ENCODE results near the gene ACSBG1. TPM values are rescaled to one million over a fixed set of nuclear protein-coding genes. Genes with fewer than 3 reads are reported as not detected.

ACSBG1 gene
- total and polyA plus RNA-seq, 4 experiments from 2014 or later = not detected

- no peaks in the 10 kb centered on the region for H3K4me1 Mint-ChIP-seq
- no peak overlapping the region for H3K4me3 Mint-ChIP-seq
- CTCF ChIA-PET (ENCODE audit: partially characterized antibody) = no interaction called here
These were observed 21.6 kb downstream of the ACSBG1 start for GRCh38 chr15:78212546-78213424.

GRCh38 chr15:78212008-78212407 lies 22.4 kb downstream of the ACSBG1 start:
- Mint-ChIP-seq H3K27me3 (peaks cover 3 to 12% of the 10 kb centered on the region in 2 donors), H3K9me3 (no peaks in the 10 kb centered on the region), H3K27ac (no peak overlapping the region), H3K36me3 (no peaks in the 10 kb centered on the region), H3K4me1 (no peaks in the 10 kb centered on the region), H3K4me3 (no peak overlapping the region)
- intact Hi-C loops (cut with micrococcal nuclease) = no loop called here
- H3K27ac ChIP-seq (ENCODE audit: low read depth, low read length) = no peak overlapping the region
- CTCF ChIA-PET (ENCODE audit: partially characterized antibody) = interaction anchor here (1.4 kb wide), 1 partner anchor 302 kb away, joined by 3 read pairs; no protein-coding TSS in a partner anchor
- POLR2A ChIA-PET (ENCODE audit: partially characterized antibody) = no interaction called here
- H3K4me3 ChIP-seq (ENCODE audit: low read length in 2 of 2) = no peak overlapping the region
- no peak for DNase-seq
- no peaks in the 10 kb centered on the region for H3K27me3 ChIP-seq (ENCODE audit: insufficient read depth, low read length)
- H3K36me3 ChIP-seq (ENCODE audit: insufficient read depth, low read length) = no peaks in the 10 kb centered on the region
- H3K4me1 ChIP-seq (ENCODE audit: insufficient read depth, low read length) = no peaks in the 10 kb centered on the region
- H3K9me3 ChIP-seq (ENCODE audit: control insufficient read depth in 1 of 2, low read length in 2 of 2) = no peaks in the 10 kb centered on the region

More at GRCh38 chr15:78212546-78213424, 21.6 kb downstream of the ACSBG1 start:
- H3K27me3 Mint-ChIP-seq = peaks cover 3 to 12% of the 10 kb centered on the region in 2 donors
- Histone ChIP-seq H3K36me3 (ENCODE audit: insufficient read depth, low read length) (no peaks in the 10 kb centered on the region), H3K27ac (ENCODE audit: low read depth, low read length) (no peak overlapping the region), H3K27me3 (ENCODE audit: insufficient read depth, low read length) (no peaks in the 10 kb centered on the region), H3K9me3 (ENCODE audit: control insufficient read depth in 1 of 2, low read length in 2 of 2) (no peaks in the 10 kb centered on the region), H3K4me1 (ENCODE audit: insufficient read depth, low read length) (no peaks in the 10 kb centered on the region), H3K4me3 (ENCODE audit: low read length in 2 of 2) (no peak overlapping the region)
- intact Hi-C loops (cut with micrococcal nuclease) = no loop called here
- no peaks in the 10 kb centered on the region for H3K9me3 Mint-ChIP-seq
- POLR2A ChIA-PET (ENCODE audit: partially characterized antibody) = no interaction called here
- no peak overlapping the region for H3K27ac Mint-ChIP-seq
- no peaks in the 10 kb centered on the region for H3K36me3 Mint-ChIP-seq
- no peak for DNase-seq

GRCh38 chr15:78211189-78211921 lies 23.0 kb downstream of the ACSBG1 start:
- no peaks in the 10 kb centered on the region for H3K9me3 Mint-ChIP-seq
- H3K36me3 Mint-ChIP-seq = no peaks in the 10 kb centered on the region
- intact Hi-C loops (cut with micrococcal nuclease) = no loop called here
- no peak for DNase-seq
- H3K4me1 Mint-ChIP-seq = no peaks in the 10 kb centered on the region
- H3K4me1 ChIP-seq (ENCODE audit: insufficient read depth, low read length) = no peaks in the 10 kb centered on the region
- ChIA-PET CTCF (ENCODE audit: partially characterized antibody) (interaction anchor here (0.9 to 1.4 kb wide), 2 partner anchors 12 to 301 kb away, joined by 3 to 4 read pairs; no protein-coding TSS in a partner anchor), POLR2A (ENCODE audit: partially characterized antibody) (no interaction called here)
- H3K4me3 ChIP-seq (ENCODE audit: low read length in 2 of 2) = no peak overlapping the region
- H3K27me3 ChIP-seq (ENCODE audit: insufficient read depth, low read length) = no peaks in the 10 kb centered on the region
- H3K27ac Mint-ChIP-seq = no peak overlapping the region
- H3K36me3 ChIP-seq (ENCODE audit: insufficient read depth, low read length) = no peaks in the 10 kb centered on the region
- peaks cover 3 to 12% of the 10 kb centered on the region in 2 donors for H3K27me3 Mint-ChIP-seq
- H3K9me3 ChIP-seq (ENCODE audit: control insufficient read depth in 1 of 2, low read length in 2 of 2) = no peaks in the 10 kb centered on the region
- H3K27ac ChIP-seq (ENCODE audit: low read depth, low read length) = no peak overlapping the region
- no peak overlapping the region for H3K4me3 Mint-ChIP-seq

- Histone ChIP-seq H3K36me3 (ENCODE audit: insufficient read depth, low read length) (no peaks in the 10 kb centered on the region), H3K9me3 (ENCODE audit: control insufficient read depth in 1 of 2, low read length in 2 of 2) (no peaks in the 10 kb centered on the region), H3K27ac (ENCODE audit: low read depth, low read length) (no peak overlapping the region), H3K4me1 (ENCODE audit: insufficient read depth, low read length) (no peaks in the 10 kb centered on the region), H3K4me3 (ENCODE audit: low read length in 2 of 2) (no peak overlapping the region), H3K27me3 (ENCODE audit: insufficient read depth, low read length) (no peaks in the 10 kb centered on the region)
- no peak overlapping the region for H3K27ac Mint-ChIP-seq
- CTCF ChIA-PET (ENCODE audit: partially characterized antibody) = interaction anchor here (1.4 kb wide), 1 partner anchor 15 kb away, joined by 6 read pairs; no protein-coding TSS in a partner anchor
- no peaks in the 10 kb centered on the region for H3K4me1 Mint-ChIP-seq
- no peak for DNase-seq
- intact Hi-C loops (cut with micrococcal nuclease) = no loop called here
- no peak overlapping the region for H3K4me3 Mint-ChIP-seq
- H3K9me3 Mint-ChIP-seq = no peaks in the 10 kb centered on the region
- H3K36me3 Mint-ChIP-seq = no peaks in the 10 kb centered on the region
- POLR2A ChIA-PET (ENCODE audit: partially characterized antibody) = no interaction called here
- H3K27me3 Mint-ChIP-seq = peaks cover 3 to 11% of the 10 kb centered on the region in 2 donors
These were observed 24.0 kb downstream of the ACSBG1 start for GRCh38 chr15:78210349-78210717.

- Histone ChIP-seq H3K27me3 (ENCODE audit: insufficient read depth, low read length) (no peaks in the 10 kb centered on the region), H3K36me3 (ENCODE audit: insufficient read depth, low read length) (no peaks in the 10 kb centered on the region), H3K9me3 (ENCODE audit: control insufficient read depth in 1 of 2, low read length in 2 of 2) (no peaks in the 10 kb centered on the region), H3K4me1 (ENCODE audit: insufficient read depth, low read length) (no peaks in the 10 kb centered on the region), H3K27ac (ENCODE audit: low read depth, low read length) (no peak overlapping the region), H3K4me3 (ENCODE audit: low read length in 2 of 2) (no peak overlapping the region)
- H3K27ac Mint-ChIP-seq = no peak overlapping the region
- no peak for DNase-seq
- H3K4me3 Mint-ChIP-seq = no peak overlapping the region
- POLR2A ChIA-PET (ENCODE audit: partially characterized antibody) = no interaction called here
- H3K27me3 Mint-ChIP-seq = peaks cover 3 to 8% of the 10 kb centered on the region in 2 donors
- H3K9me3 Mint-ChIP-seq = no peaks in the 10 kb centered on the region
- H3K4me1 Mint-ChIP-seq = no peaks in the 10 kb centered on the region
- intact Hi-C loops (cut with micrococcal nuclease) = no loop called here
- CTCF ChIA-PET (ENCODE audit: partially characterized antibody) = interaction anchor here (1.4 kb wide), 1 partner anchor 14 kb away, joined by 6 read pairs; no protein-coding TSS in a partner anchor
- H3K36me3 Mint-ChIP-seq = no peaks in the 10 kb centered on the region
These were observed 24.6 kb downstream of the ACSBG1 start for GRCh38 chr15:78209646-78210348.

- Mint-ChIP-seq H3K27ac (no peak overlapping the region), H3K36me3 (no peaks in the 10 kb centered on the region), H3K9me3 (no peaks in the 10 kb centered on the region), H3K4me1 (no peaks in the 10 kb centered on the region), H3K27me3 (peaks cover 3 to 7% of the 10 kb centered on the region in 2 donors), H3K4me3 (no peak overlapping the region)
- Histone ChIP-seq H3K4me1 (ENCODE audit: insufficient read depth, low read length) (no peaks in the 10 kb centered on the region), H3K36me3 (ENCODE audit: insufficient read depth, low read length) (no peaks in the 10 kb centered on the region), H3K4me3 (ENCODE audit: low read length in 2 of 2) (no peak overlapping the region), H3K27ac (ENCODE audit: low read depth, low read length) (no peak overlapping the region), H3K27me3 (ENCODE audit: insufficient read depth, low read length) (no peaks in the 10 kb centered on the region), H3K9me3 (ENCODE audit: control insufficient read depth in 1 of 2, low read length in 2 of 2) (no peaks in the 10 kb centered on the region)
- ChIA-PET CTCF (ENCODE audit: partially characterized antibody) (interaction anchor here (1.4 kb wide), 1 partner anchor 14 kb away, joined by 6 read pairs; no protein-coding TSS in a partner anchor), POLR2A (ENCODE audit: partially characterized antibody) (no interaction called here)
- intact Hi-C loops (cut with micrococcal nuclease) = no loop called here
- no peak for DNase-seq
These were observed 25.3 kb downstream of the ACSBG1 start for GRCh38 chr15:78208887-78209645.
